ENCODE measurements around the gene STOML2.

The STOML2 gene

DNA sequence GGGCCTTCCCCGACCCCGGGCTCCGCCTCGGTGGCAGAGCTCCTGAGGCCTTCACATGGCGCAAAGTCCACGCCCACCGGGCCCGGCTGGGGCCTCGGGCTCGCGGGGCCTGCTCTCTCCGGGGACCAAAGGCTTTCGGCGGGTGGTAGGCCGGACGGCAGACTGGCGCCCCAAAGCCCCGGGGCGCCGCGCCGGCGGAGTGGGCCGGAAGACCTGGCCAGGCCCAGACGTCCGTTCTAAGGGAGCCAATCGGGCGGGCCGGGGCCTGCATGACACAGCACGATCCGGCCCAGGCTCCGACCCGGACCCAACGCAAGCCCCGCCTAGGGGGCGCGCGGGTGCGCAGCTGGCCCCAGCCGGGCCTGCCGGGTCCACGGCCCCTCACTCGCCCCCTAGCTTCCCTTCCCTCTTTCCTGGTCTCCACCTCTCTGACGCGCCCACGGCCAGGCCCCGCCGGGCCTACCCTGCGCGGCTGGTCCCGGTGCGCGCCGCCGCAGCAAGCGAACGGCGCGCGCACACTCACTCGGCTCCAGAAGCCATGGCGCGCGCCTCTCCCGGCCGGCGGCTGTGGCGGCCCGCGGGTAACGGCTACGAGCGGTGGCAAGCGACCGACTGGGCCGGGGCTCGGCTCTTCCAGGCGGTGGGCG, 31.0 kb downstream of the STOML2 start:
- peak; percentile 66 for DNase-seq

GRCh38 chr9:35070823-35071813, 31.8 kb downstream of the STOML2 start:
- no peak for DNase-seq

DNA sequence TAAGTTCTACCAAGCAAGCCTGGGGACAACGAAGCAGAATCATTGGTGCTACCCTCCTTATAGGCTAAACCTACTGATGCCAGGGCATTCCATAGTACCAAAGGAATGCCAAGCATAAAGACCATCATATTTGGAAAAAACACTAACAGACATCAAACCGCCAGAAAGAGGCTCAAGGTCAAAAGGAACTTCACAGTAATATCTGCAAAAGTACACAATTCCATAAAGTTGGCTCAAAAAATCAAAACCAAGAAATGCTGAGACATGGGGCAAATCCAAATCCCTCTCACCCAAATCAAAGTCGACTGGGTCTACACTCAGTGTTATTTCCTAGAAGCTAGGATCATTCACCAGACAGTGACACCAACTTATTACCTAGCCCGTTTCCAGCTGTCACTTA, 33.9 kb downstream of the STOML2 start:
- DNase-seq: no peak

GRCh38 chr9:35067056-35067455, 35.9 kb downstream of the STOML2 start:
- DNase-seq: no peak

GRCh38 chr9:35060548-35061207, 42.3 kb downstream of the STOML2 start:
- DNase-seq: no peak

GRCh38 chr9:35059438-35059837, 43.5 kb downstream of the STOML2 start:
- DNase-seq: no peak

GRCh38 chr9:35057271-35057620, 45.7 kb downstream of the STOML2 start:
- DNase-seq: no peak

GRCh38 chr9:35056571-35057270, 46.2 kb downstream of the STOML2 start:
- no peak for DNase-seq

DNA sequence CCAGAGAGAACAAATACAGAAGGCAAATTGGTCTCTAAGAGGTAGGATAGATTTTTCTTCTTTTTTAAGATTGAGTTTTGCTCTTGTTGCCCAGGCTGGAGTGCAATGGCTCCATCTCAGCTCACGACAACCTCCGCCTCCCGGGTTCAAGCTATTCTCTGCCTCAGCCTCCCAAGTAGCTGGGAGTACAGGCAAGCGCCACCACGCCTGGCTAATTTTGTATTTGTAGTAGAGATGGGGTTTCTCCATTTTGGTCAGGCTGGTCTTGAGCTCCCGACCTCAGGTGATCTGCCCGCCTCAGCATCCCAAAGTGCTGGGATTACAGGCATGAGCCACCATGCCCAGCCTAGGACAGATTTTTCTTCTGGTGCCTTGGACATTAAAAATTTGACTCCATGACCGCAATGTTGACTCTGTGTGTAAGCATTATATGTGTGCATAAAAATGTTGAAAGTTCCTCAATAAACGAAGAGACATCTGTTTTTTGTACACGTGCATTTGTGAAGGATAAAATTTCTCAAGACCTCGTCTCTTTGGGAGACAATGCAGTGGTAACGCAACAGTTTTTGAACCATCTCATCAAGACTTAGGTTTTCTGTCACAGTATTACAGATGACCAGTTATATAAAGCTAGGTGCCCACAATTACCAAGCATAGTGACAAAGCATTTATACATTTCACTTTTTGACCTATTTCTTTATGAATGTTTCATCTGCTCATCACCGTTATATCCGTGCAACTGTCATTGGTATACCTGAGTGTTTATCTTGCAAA, 47.9 kb downstream of the STOML2 start:
- no peak for DNase-seq

DNA sequence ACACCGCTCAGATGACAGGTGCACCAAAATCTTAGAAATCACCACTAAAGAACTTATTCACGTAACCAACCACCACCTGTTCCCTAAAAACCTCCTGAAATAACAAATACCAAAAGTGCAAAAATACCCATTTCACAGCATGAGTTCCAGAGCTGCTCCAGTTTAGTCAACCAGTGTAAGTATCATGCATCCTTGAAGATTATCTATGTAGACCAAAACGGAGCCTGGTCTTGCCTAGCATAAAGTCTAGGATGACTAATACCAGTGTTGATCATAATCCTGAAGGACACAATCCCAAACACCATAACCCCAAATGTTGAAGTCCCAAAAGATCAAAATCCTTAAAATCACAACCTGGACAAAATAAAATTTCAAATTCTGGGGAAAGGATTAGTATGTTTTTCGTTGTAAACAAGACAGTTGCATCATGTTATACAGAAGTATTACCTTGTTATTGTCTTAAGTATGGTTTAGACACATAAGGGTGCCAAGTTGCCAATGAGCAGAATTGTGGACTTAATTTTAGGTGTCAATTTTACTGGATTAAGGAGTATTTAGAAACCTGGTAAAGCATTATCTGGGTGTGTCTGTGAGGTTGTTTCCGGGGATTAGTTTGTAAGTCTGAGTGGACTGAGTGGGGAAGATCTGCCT, 48.6 kb downstream of the STOML2 start:
- no peak for DNase-seq

DNA sequence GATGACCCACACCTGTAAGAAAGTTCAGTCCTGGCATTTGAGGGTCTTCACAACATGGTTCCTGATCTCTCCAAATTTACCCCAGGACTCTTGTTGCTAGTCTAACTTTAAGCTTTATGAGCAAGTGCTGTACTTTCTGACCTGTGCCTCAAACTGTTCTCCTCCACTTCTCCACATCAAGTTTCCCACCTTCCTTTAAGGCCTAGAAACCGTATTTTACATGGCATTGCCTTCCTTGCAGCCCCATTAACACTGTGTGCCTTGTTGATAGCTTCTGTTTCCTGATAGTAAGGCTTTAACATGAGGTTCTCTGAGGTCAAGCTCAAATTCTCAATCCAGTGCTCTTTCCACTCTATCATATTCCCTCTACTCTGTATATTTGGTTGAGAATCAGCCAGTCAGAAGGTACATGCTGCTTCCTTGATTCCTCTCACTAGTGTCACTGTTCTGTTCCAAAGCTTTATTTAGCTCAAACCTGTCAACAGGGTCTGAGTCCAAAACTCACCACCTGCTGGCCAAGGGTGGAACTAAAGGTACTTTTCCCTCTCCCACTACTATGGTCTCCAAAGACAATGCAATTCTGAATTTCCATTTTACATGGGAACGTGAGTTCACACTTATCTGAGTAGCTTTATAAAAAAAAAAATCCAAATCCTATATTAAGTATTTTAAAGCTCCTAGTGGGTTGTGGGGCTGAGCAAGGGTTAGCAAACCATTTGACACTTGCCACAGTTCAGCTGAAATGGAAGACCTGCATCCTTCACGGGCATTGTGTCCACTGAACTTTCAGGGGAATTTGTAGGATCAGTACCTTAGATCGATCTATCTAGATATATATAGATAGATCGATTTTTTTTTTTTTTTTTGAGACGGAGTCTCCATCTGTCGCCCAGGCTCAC, 51.6 kb downstream of the STOML2 start:
- DNase-seq: no peak

Data from 8988T (cell line).